ENCODE data around the gene CARHSP1.

CARHSP1 gene

GRCh38 chr16:8854298-8854948 lies 14.4 kb downstream of the CARHSP1 start:
- Histone ChIP-seq H3K36me3 (ENCODE audit: control insufficient read depth, insufficient read depth, low read length) (peaks cover 29% of the 10 kb centered on the region), H3K9me3 (ENCODE audit: control insufficient read depth, insufficient read depth, low read length) (no peaks in the 10 kb centered on the region), H3K27me3 (ENCODE audit: control insufficient read depth, insufficient read depth, low read length) (no peaks in the 10 kb centered on the region), H3K4me3 (ENCODE audit: low read length) (no peak overlapping the region), H3K4me1 (ENCODE audit: control insufficient read depth, insufficient read depth, low read length) (0 out of 2 replicates have a peak, but pooled peaks cover 2% of the 10 kb centered on the region), H3K27ac (ENCODE audit: low read length) (no peak overlapping the region)
- no peak for DNase-seq (ENCODE audit: low read depth, low spot score)
- no CpG with 5 or more reads among the region's 9 CpGs for WGBS (ENCODE audit: insufficient coverage, insufficient read length)

DNA sequence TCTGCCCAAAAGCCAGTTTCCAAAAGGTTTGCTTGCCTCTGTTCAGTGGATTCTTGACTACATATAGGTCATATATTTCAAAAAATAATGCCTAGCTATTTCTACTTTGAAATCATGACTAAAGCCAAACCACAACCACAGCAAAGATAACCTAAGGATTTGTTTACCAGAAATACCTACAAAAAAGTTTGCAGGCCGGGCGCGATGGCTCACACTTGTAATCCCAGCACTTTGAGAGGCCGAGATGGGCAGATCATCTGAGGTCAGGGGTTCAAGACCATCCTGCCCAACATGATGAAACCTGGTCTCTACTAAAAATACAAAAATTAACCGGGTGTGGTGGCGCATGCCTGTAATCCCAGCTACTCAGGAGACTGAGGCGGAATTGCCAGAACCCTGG lies 15.2 kb downstream of the CARHSP1 start:
- Histone ChIP-seq H3K4me1 (ENCODE audit: control insufficient read depth, insufficient read depth, low read length) (0 out of 2 replicates have a peak, but pooled peaks cover 2% of the 10 kb centered on the region), H3K36me3 (ENCODE audit: control insufficient read depth, insufficient read depth, low read length) (peaks cover 25% of the 10 kb centered on the region), H3K4me3 (ENCODE audit: low read length) (no peak overlapping the region), H3K9me3 (ENCODE audit: control insufficient read depth, insufficient read depth, low read length) (no peaks in the 10 kb centered on the region), H3K27ac (ENCODE audit: low read length) (no peak overlapping the region), H3K27me3 (ENCODE audit: control insufficient read depth, insufficient read depth, low read length) (no peaks in the 10 kb centered on the region)
- no CpG with 5 or more reads among the region's 7 CpGs for WGBS (ENCODE audit: insufficient coverage, insufficient read length)
- no peak for DNase-seq (ENCODE audit: low read depth, low spot score)

GRCh38 chr16:8853150-8853549 lies 15.7 kb downstream of the CARHSP1 start:
- Histone ChIP-seq H3K9me3 (ENCODE audit: control insufficient read depth, insufficient read depth, low read length) (no peaks in the 10 kb centered on the region), H3K4me1 (ENCODE audit: control insufficient read depth, insufficient read depth, low read length) (0 out of 2 replicates have a peak, but pooled peaks cover 2% of the 10 kb centered on the region), H3K4me3 (ENCODE audit: low read length) (no peak overlapping the region), H3K27ac (ENCODE audit: low read length) (no peak overlapping the region), H3K36me3 (ENCODE audit: control insufficient read depth, insufficient read depth, low read length) (peaks cover 27% of the 10 kb centered on the region), H3K27me3 (ENCODE audit: control insufficient read depth, insufficient read depth, low read length) (no peaks in the 10 kb centered on the region)
- no CpG with 5 or more reads among the region's 7 CpGs for WGBS (ENCODE audit: insufficient coverage, insufficient read length)
- no peak for DNase-seq (ENCODE audit: low read depth, low spot score)

- no CpG with 5 or more reads among the region's 8 CpGs for WGBS (ENCODE audit: insufficient coverage, insufficient read length)
- Histone ChIP-seq H3K36me3 (ENCODE audit: control insufficient read depth, insufficient read depth, low read length) (peaks cover 26% of the 10 kb centered on the region), H3K9me3 (ENCODE audit: control insufficient read depth, insufficient read depth, low read length) (no peaks in the 10 kb centered on the region), H3K27me3 (ENCODE audit: control insufficient read depth, insufficient read depth, low read length) (no peaks in the 10 kb centered on the region), H3K4me1 (ENCODE audit: control insufficient read depth, insufficient read depth, low read length) (no peaks in the 10 kb centered on the region), H3K27ac (ENCODE audit: low read length) (no peak overlapping the region), H3K4me3 (ENCODE audit: low read length) (no peak overlapping the region)
- no peak for DNase-seq (ENCODE audit: low read depth, low spot score)
These were observed 16.3 kb downstream of the CARHSP1 start for GRCh38 chr16:8852534-8852933.

GRCh38 chr16:8851761-8852403 lies 16.9 kb downstream of the CARHSP1 start:
- H3K27ac ChIP-seq (ENCODE audit: low read length): no peak overlapping the region
- no peak overlapping the region for H3K4me3 ChIP-seq (ENCODE audit: low read length)
- no peaks in the 10 kb centered on the region for H3K4me1 ChIP-seq (ENCODE audit: control insufficient read depth, insufficient read depth, low read length)
- no peaks in the 10 kb centered on the region for H3K9me3 ChIP-seq (ENCODE audit: control insufficient read depth, insufficient read depth, low read length)
- DNase-seq (ENCODE audit: low read depth, low spot score): no peak
- no CpG with 5 or more reads among the region's 8 CpGs for WGBS (ENCODE audit: insufficient coverage, insufficient read length)
- peaks cover 25% of the 10 kb centered on the region for H3K36me3 ChIP-seq (ENCODE audit: control insufficient read depth, insufficient read depth, low read length)
- no peaks in the 10 kb centered on the region for H3K27me3 ChIP-seq (ENCODE audit: control insufficient read depth, insufficient read depth, low read length)

DNA sequence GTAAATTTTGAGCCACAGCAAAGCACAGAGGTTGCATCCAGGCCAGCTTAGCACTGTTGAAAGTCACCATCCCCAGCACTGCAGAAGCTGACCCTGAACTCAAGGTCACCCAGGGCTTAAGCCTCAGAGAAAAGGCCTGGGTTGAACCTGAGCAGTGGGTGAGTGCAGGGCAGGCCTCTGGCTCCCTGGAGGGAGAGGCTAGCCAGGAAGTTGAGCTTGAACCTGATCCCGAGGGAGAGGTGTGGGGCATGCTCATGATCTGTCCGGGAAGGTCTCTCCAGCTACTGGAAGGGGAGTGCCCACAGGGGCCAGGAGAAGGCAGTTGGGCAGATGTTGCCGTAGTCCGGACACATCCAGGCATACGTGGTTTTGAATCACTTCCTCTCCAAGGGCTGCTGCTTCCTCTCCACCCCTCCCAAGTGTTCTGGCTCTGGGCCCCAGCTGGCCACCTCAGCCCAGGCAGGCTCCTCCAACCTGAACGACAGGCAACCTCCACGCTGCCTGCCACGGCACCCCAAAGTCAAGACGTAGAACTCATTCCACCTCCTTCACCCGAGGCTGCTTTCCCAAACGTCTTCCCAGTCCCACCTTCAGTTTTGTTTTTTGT lies 18.4 kb downstream of the CARHSP1 start:
- peaks cover 19% of the 10 kb centered on the region for H3K36me3 ChIP-seq (ENCODE audit: control insufficient read depth, insufficient read depth, low read length)
- H3K4me3 ChIP-seq (ENCODE audit: low read length): no peak overlapping the region
- H3K27ac ChIP-seq (ENCODE audit: low read length): no peak overlapping the region
- no peak for DNase-seq (ENCODE audit: low read depth, low spot score)
- WGBS (ENCODE audit: insufficient coverage, insufficient read length): no CpG with 5 or more reads among the region's 11 CpGs
- no peaks in the 10 kb centered on the region for H3K4me1 ChIP-seq (ENCODE audit: control insufficient read depth, insufficient read depth, low read length)
- no peaks in the 10 kb centered on the region for H3K27me3 ChIP-seq (ENCODE audit: control insufficient read depth, insufficient read depth, low read length)
- H3K9me3 ChIP-seq (ENCODE audit: control insufficient read depth, insufficient read depth, low read length): no peaks in the 10 kb centered on the region

GRCh38 chr16:8849411-8850011 lies 19.3 kb downstream of the CARHSP1 start:
- Histone ChIP-seq H3K4me3 (ENCODE audit: low read length) (no peak overlapping the region), H3K27ac (ENCODE audit: low read length) (no peak overlapping the region), H3K9me3 (ENCODE audit: control insufficient read depth, insufficient read depth, low read length) (no peaks in the 10 kb centered on the region), H3K4me1 (ENCODE audit: control insufficient read depth, insufficient read depth, low read length) (no peaks in the 10 kb centered on the region), H3K27me3 (ENCODE audit: control insufficient read depth, insufficient read depth, low read length) (no peaks in the 10 kb centered on the region), H3K36me3 (ENCODE audit: control insufficient read depth, insufficient read depth, low read length) (peaks cover 14% of the 10 kb centered on the region)
- WGBS (ENCODE audit: insufficient coverage, insufficient read length): no CpG with 5 or more reads among the region's 19 CpGs
- no peak for DNase-seq (ENCODE audit: low read depth, low spot score)

GRCh38 chr16:8848939-8849391 lies 19.8 kb downstream of the CARHSP1 start:
- Histone ChIP-seq H3K36me3 (ENCODE audit: control insufficient read depth, insufficient read depth, low read length) (peaks cover 12% of the 10 kb centered on the region), H3K4me3 (ENCODE audit: low read length) (no peak overlapping the region), H3K9me3 (ENCODE audit: control insufficient read depth, insufficient read depth, low read length) (no peaks in the 10 kb centered on the region), H3K27me3 (ENCODE audit: control insufficient read depth, insufficient read depth, low read length) (no peaks in the 10 kb centered on the region), H3K4me1 (ENCODE audit: control insufficient read depth, insufficient read depth, low read length) (no peaks in the 10 kb centered on the region), H3K27ac (ENCODE audit: low read length) (no peak overlapping the region)
- no CpG with 5 or more reads among the region's 8 CpGs for WGBS (ENCODE audit: insufficient coverage, insufficient read length)
- DNase-seq (ENCODE audit: low read depth, low spot score): no peak

- Histone ChIP-seq H3K27ac (ENCODE audit: low read length) (no peak overlapping the region), H3K27me3 (ENCODE audit: control insufficient read depth, insufficient read depth, low read length) (no peaks in the 10 kb centered on the region), H3K4me1 (ENCODE audit: control insufficient read depth, insufficient read depth, low read length) (no peaks in the 10 kb centered on the region), H3K9me3 (ENCODE audit: control insufficient read depth, insufficient read depth, low read length) (no peaks in the 10 kb centered on the region), H3K36me3 (ENCODE audit: control insufficient read depth, insufficient read depth, low read length) (peaks cover 12% of the 10 kb centered on the region), H3K4me3 (ENCODE audit: low read length) (no peak overlapping the region; the same call in 1 of the 2 replicates)
- DNase-seq (ENCODE audit: low read depth, low spot score): no peak
- WGBS (ENCODE audit: insufficient coverage, insufficient read length): no CpG with 5 or more reads among the region's 26 CpGs
These were observed 20.4 kb downstream of the CARHSP1 start for GRCh38 chr16:8848231-8848938.

- Histone ChIP-seq H3K36me3 (ENCODE audit: control insufficient read depth, insufficient read depth, low read length) (peaks cover 12% of the 10 kb centered on the region), H3K27me3 (ENCODE audit: control insufficient read depth, insufficient read depth, low read length) (no peaks in the 10 kb centered on the region), H3K27ac (ENCODE audit: low read length) (no peak overlapping the region), H3K9me3 (ENCODE audit: control insufficient read depth, insufficient read depth, low read length) (no peaks in the 10 kb centered on the region), H3K4me1 (ENCODE audit: control insufficient read depth, insufficient read depth, low read length) (no peaks in the 10 kb centered on the region), H3K4me3 (ENCODE audit: low read length) (no peak overlapping the region)
- no CpG with 5 or more reads among the region's 15 CpGs for WGBS (ENCODE audit: insufficient coverage, insufficient read length)
- DNase-seq (ENCODE audit: low read depth, low spot score): no peak
These were observed 21.2 kb downstream of the CARHSP1 start for GRCh38 chr16:8847623-8848022.
